Esophagus muscularis mucosa (tissue), 4 donors: Measurements from ENCODE around the gene NTN5. TPM values are rescaled to one million over a fixed set of nuclear protein-coding genes. Genes with fewer than 3 reads are reported as not detected.
A peak's percentile ranks its signal among the peaks of the same experiment; 100 is the strongest.

Experiments
- DNase-seq: peaks from one replicate; pipeline ENCODE4 v3.0.0-alpha.2; 2017; ENCODE audit errors: extremely low spot score
- H3K27ac ChIP-seq, 4 donors: fragments of 200-600 bp; sonication (generic); replicated peaks in 1 of 4; 1 replicate in 3 of 4; 2 replicates in 1 of 4; pipeline ENCODE4 v1.5.1; 2016 to 2019; ENCODE audit warnings: mild to moderate bottlenecking in 1 of 4
- H3K27me3 ChIP-seq, 4 donors: fragments of 200-600 bp; sonication (generic); one replicate each; pipeline versions ENCODE4 v1.5.1 to v1.6.0; 2016 to 2019
- H3K36me3 ChIP-seq, 4 donors: fragments of 200-600 bp; sonication (generic); one replicate each; pipeline ENCODE4 v1.5.1; 2016 to 2019
- H3K4me1 ChIP-seq, 4 donors: fragments of 200-600 bp; sonication (generic); one replicate each; pipeline ENCODE4 v1.5.1; 2016 to 2019
- H3K4me3 ChIP-seq, 4 donors: fragments of 200-600 bp; sonication (generic); 1 replicate in 2 of 4; 2 replicates in 2 of 4; pipeline ENCODE4 v1.5.1; 2016 to 2019; ENCODE audit warnings: mild to moderate bottlenecking in 4 of 4, moderate library complexity in 1 of 4
- H3K9me3 ChIP-seq, 4 donors: fragments of 200-600 bp; sonication (generic); 1 replicate in 3 of 4; 2 replicates in 1 of 4; pipeline ENCODE4 v1.5.1; 2016 to 2019
- CTCF ChIP-seq, 3 experiments: fragments of 200-600 bp in 2 of 3; fragments of 450-650 bp in 1 of 3; sonication (generic) in 2 of 3; IDR thresholded peaks; one replicate each; pipeline ENCODE4 v1.5.1; 2017 to 2019; ENCODE audit warnings: antibody characterized with exemption in 3 of 3, mild to moderate bottlenecking in 2 of 3, moderate library complexity in 1 of 3
- EP300 ChIP-seq: sonication (generic); formaldehyde crosslinking; IDR thresholded peaks from one replicate; pipeline ENCODE4 v1.6.1; 2017; ENCODE audit warnings: antibody characterized with exemption
- POLR2A ChIP-seq: fragments of 450-650 bp; IDR thresholded peaks from one replicate; pipeline ENCODE4 v1.6.1; 2017; ENCODE audit warnings: antibody characterized with exemption, moderate library complexity, mild to moderate bottlenecking, low read depth
- POLR2AphosphoS5 ChIP-seq, 2 donors: sonication (generic); formaldehyde crosslinking; IDR thresholded peaks; one replicate each; pipeline ENCODE4 v1.6.1; 2017; ENCODE audit warnings: antibody characterized with exemption in 2 of 2
- WGBS: methylation state at CpG from one replicate; pipeline ENCODE4 v1.1.5; 2018; 5-methylcytosine and 5-hydroxymethylcytosine counted together
- intact Hi-C: fragments of 100-400 bp; cut with DNase I; formaldehyde crosslinking; loops from one replicate; pipeline ENCODE4 v1.15.1; 2023
- total RNA-seq, 4 donors: library from RNA; depleted of rRNA; stranded (reverse); fragments of >200 nt; gene quantifications; one replicate each; pipeline versions ENCODE4 v1.1.0 to v1.2.1, GENCODE V29; 2016

The NTN5 gene
- total RNA-seq, 4 donors from 2014 or later = under 0.01 to 0.34 (median 0.17) TPM; not detected in 1

- H3K4me1 ChIP-seq = peaks cover 21 to 42% (median 32%) of the 10 kb centered on the region in 4 donors
- H3K36me3 ChIP-seq = peaks cover 24 to 36% (median 31%) of the 10 kb centered on the region in 4 donors
- DNase-seq = no peak
- TF ChIP-seq EP300 = no peak
- TF ChIP-seq POLR2AphosphoS5 (IDR thresholded peaks at IDR 0.05) = no peak
- TF ChIP-seq CTCF (IDR thresholded peaks at IDR 0.05) = no peak
- no peak for TF ChIP-seq POLR2A
- intact Hi-C loops = no loop called here
- 61% methylated on average over 23 of the region's 31 CpGs for WGBS
- no peaks in the 10 kb centered on the region for H3K9me3 ChIP-seq
- H3K27me3 ChIP-seq = no peaks in the 10 kb centered on the region
- no peak within 1 kb of the TSS for H3K4me3 ChIP-seq
- H3K27ac ChIP-seq = peak within 1 kb of the TSS in 2 of 4 donors; percentile 10 to 27
Measured at GRCh38 chr19:48614436-48615230, 58.2 kb downstream of the NTN5 start, which contains the start of gene FAM83E. Gene FAM83E (minus strand): TSS chr19:48615076. CDS start chr19:48613372, 1,704 bp downstream.

- 87% methylated on average over 3 of the region's 13 CpGs for WGBS
- peaks cover 20 to 41% (median 30%) of the 10 kb centered on the region in 4 donors for H3K4me1 ChIP-seq
- no peak for TF ChIP-seq CTCF (IDR thresholded peaks at IDR 0.05)
- no peak for TF ChIP-seq POLR2A
- no peak for TF ChIP-seq POLR2AphosphoS5 (IDR thresholded peaks at IDR 0.05)
- TF ChIP-seq EP300 = no peak
- DNase-seq = no peak
- peaks cover 24 to 36% (median 31%) of the 10 kb centered on the region in 4 donors for H3K36me3 ChIP-seq
- H3K27ac ChIP-seq = peak overlapping the region in 1 of 4 donors; percentile 27
- no peaks in the 10 kb centered on the region for H3K9me3 ChIP-seq
- intact Hi-C loops = no loop called here
- H3K27me3 ChIP-seq = no peaks in the 10 kb centered on the region
- H3K4me3 ChIP-seq = no peak overlapping the region
Measured at GRCh38 chr19:48613852-48614435, 58.9 kb downstream of the NTN5 start.

GRCh38 chr19:48613024-48613851 is 59.6 kb downstream of the NTN5 start:
- Histone ChIP-seq H3K36me3 (peaks cover 24 to 36% (median 31%) of the 10 kb centered on the region in 4 donors), H3K27me3 (no peaks in the 10 kb centered on the region), H3K4me3 (no peak overlapping the region), H3K4me1 (peaks cover 18 to 39% (median 26%) of the 10 kb centered on the region in 4 donors), H3K27ac (no peak overlapping the region), H3K9me3 (no peaks in the 10 kb centered on the region)
- intact Hi-C loops = no loop called here
- DNase-seq = no peak
- TF ChIP-seq CTCF (IDR thresholded peaks at IDR 0.05) = no peak
- TF ChIP-seq POLR2A = no peak
- TF ChIP-seq POLR2AphosphoS5 (IDR thresholded peaks at IDR 0.05) = no peak
- TF ChIP-seq EP300 = no peak
- 87% methylated on average over 23 of the region's 39 CpGs for WGBS

GRCh38 chr19:48611872-48612271 is 60.9 kb downstream of the NTN5 start:
- H3K27ac ChIP-seq = no peak overlapping the region
- TF ChIP-seq POLR2A = no peak
- TF ChIP-seq POLR2AphosphoS5 (IDR thresholded peaks at IDR 0.05) = no peak
- TF ChIP-seq EP300 = no peak
- TF ChIP-seq CTCF (IDR thresholded peaks at IDR 0.05) = no peak
- peaks cover 21 to 26% (median 23%) of the 10 kb centered on the region in 4 donors for H3K36me3 ChIP-seq
- H3K4me3 ChIP-seq = no peak overlapping the region
- no peaks in the 10 kb centered on the region for H3K9me3 ChIP-seq
- 94% methylated on average over 3 of the region's 14 CpGs for WGBS
- peaks cover 5 to 26% (median 13%) of the 10 kb centered on the region in 4 donors for H3K4me1 ChIP-seq
- intact Hi-C loops = no loop called here
- no peak for DNase-seq
- no peaks in the 10 kb centered on the region for H3K27me3 ChIP-seq

Other genes starting within 250 kb of the NTN5 start
- 10 to 100 TPM; 19.5 to 42.9 (median 31.7) TPM for gene GRWD1, start 227.0 kb downstream of the NTN5 start, total RNA-seq
- under 1 TPM; 0.42 to 0.86 (median 0.51) TPM for gene KCNJ14, start 217.4 kb downstream of the NTN5 start, total RNA-seq
- gene CYTH2, start 203.6 kb downstream of the NTN5 start, total RNA-seq = 10 to 100 TPM; 40.1 to 50.7 (median 48.4) TPM
- gene LMTK3, start 161.2 kb downstream of the NTN5 start, total RNA-seq = under 1 TPM; 0.17 to 0.57 (median 0.37) TPM
- gene SULT2B1, start 120.8 kb downstream of the NTN5 start, total RNA-seq = 1 to 10 TPM in 1 of 4 donors, not detected in 3; 1.0 TPM
- not detected for gene SPACA4, start 66.3 kb downstream of the NTN5 start, total RNA-seq
- under 1 TPM; 0.32 to 0.69 (median 0.37) TPM for gene FAM83E, start 57.9 kb downstream of the NTN5 start, total RNA-seq
- 1,000 to 10,000 TPM; 1,298 to 2,105 (median 1,742) TPM for gene RPL18, start 53.8 kb downstream of the NTN5 start, total RNA-seq
- gene SPHK2, start 53.5 kb downstream of the NTN5 start, total RNA-seq = 10 to 100 TPM; 15.9 to 24.5 (median 17.0) TPM
- gene DBP, start 35.6 kb downstream of the NTN5 start, total RNA-seq = 1 to 10 TPM; 3.0 to 9.3 (median 7.2) TPM
- gene CA11, start 26.8 kb downstream of the NTN5 start, total RNA-seq = 10 to 100 TPM; 11.9 to 16.5 (median 14.9) TPM
- gene FUT2, start 23.0 kb upstream of the NTN5 start, total RNA-seq = not detected
- 1 to 10 TPM in 3 of 4 donors, under 1 TPM in 1; 0.99 to 2.9 (median 1.8) TPM for gene MAMSTR, start 46.7 kb upstream of the NTN5 start, total RNA-seq
- 10 to 100 TPM; 15.0 to 27.7 (median 22.8) TPM for gene RASIP1, start 67.6 kb upstream of the NTN5 start, total RNA-seq
- not detected for gene IZUMO1, start 73.9 kb upstream of the NTN5 start, total RNA-seq
- 1 to 10 TPM in 3 of 4 donors, under 1 TPM in 1; 0.83 to 2.5 (median 2.1) TPM for gene FUT1, start 79.6 kb upstream of the NTN5 start, total RNA-seq
- gene FGF21, start 82.5 kb upstream of the NTN5 start, total RNA-seq = not detected
- 10 to 100 TPM; 59.0 to 93.3 (median 63.9) TPM for gene BCAT2, start 138.0 kb upstream of the NTN5 start, total RNA-seq
- 1 to 10 TPM; 7.1 to 8.9 (median 7.8) TPM for gene HSD17B14, start 163.5 kb upstream of the NTN5 start, total RNA-seq
- 10 to 100 TPM; 11.4 to 27.4 (median 18.9) TPM for gene PLEKHA4, start 195.6 kb upstream of the NTN5 start, total RNA-seq
- 10 to 100 TPM; 40.3 to 98.7 (median 64.4) TPM for gene PPP1R15A, start 199.4 kb upstream of the NTN5 start, total RNA-seq
- gene TULP2, start 225.7 kb upstream of the NTN5 start, total RNA-seq = 1 to 10 TPM in 1 of 4 donors, under 1 TPM in 3; 0.75 to 1.3 (median 0.83) TPM
- 100 to 1,000 TPM; 179 to 356 (median 284) TPM for gene NUCB1, start 227.3 kb upstream of the NTN5 start, total RNA-seq